ENCODE data around the gene NPPB. TPM values are rescaled to one million over a fixed set of nuclear protein-coding genes. Genes with fewer than 3 reads are reported as not detected.

Gene NPPB
- total RNA-seq, 6 experiments from 2014 or later: not detected

GRCh38 chr1:11858968-11859871 is 475 bp upstream of the NPPB start:
- DNase-seq: peak; percentile 39
- no peak overlapping the region for H3K4me3 Mint-ChIP-seq

GRCh38 chr1:11858158-11858557 is 587 bp downstream of the NPPB start:
- Mint-ChIP-seq H3K27ac (no peak overlapping the region), H3K4me3 (no peak overlapping the region), H3K4me1 (ENCODE audit: low read depth) (no peaks in the 10 kb centered on the region), H3K9me3 (no peaks in the 10 kb centered on the region), H3K36me3 (ENCODE audit: low read depth) (no peaks in the 10 kb centered on the region), H3K27me3 (ENCODE audit: insufficient read depth) (peaks cover 30% of the 10 kb centered on the region)
- TF ChIP-seq CTCF (IDR thresholded peaks at IDR 0.05): no peak
- no peak for DNase-seq

More at GRCh38 chr1:11858968-11859871, 475 bp upstream of the NPPB start:
- TF ChIP-seq CTCF (IDR thresholded peaks at IDR 0.05): peak; percentile 48
- Mint-ChIP-seq H3K27ac (no peak overlapping the region), H3K9me3 (no peaks in the 10 kb centered on the region), H3K36me3 (ENCODE audit: low read depth) (no peaks in the 10 kb centered on the region), H3K27me3 (ENCODE audit: insufficient read depth) (peaks cover 24% of the 10 kb centered on the region), H3K4me1 (ENCODE audit: low read depth) (no peaks in the 10 kb centered on the region)

- Mint-ChIP-seq H3K36me3 (ENCODE audit: low read depth) (no peaks in the 10 kb centered on the region), H3K27ac (no peak overlapping the region), H3K9me3 (no peaks in the 10 kb centered on the region), H3K27me3 (ENCODE audit: insufficient read depth) (peaks cover 34% of the 10 kb centered on the region), H3K4me1 (ENCODE audit: low read depth) (no peaks in the 10 kb centered on the region), H3K4me3 (no peak overlapping the region)
- DNase-seq: no peak
- no peak for TF ChIP-seq CTCF (IDR thresholded peaks at IDR 0.05)
Measured at GRCh38 chr1:11857164-11857851, 1.4 kb downstream of the NPPB start.

GRCh38 chr1:11856698-11857097 is 2.0 kb downstream of the NPPB start:
- DNase-seq: no peak
- Mint-ChIP-seq H3K4me1 (ENCODE audit: low read depth) (no peaks in the 10 kb centered on the region), H3K27ac (no peak overlapping the region), H3K4me3 (no peak overlapping the region), H3K9me3 (no peaks in the 10 kb centered on the region), H3K36me3 (ENCODE audit: low read depth) (no peaks in the 10 kb centered on the region), H3K27me3 (ENCODE audit: insufficient read depth) (peaks cover 36% of the 10 kb centered on the region)
- no peak for TF ChIP-seq CTCF (IDR thresholded peaks at IDR 0.05)

- DNase-seq: no peak
- Mint-ChIP-seq H3K27me3 (ENCODE audit: insufficient read depth) (peaks cover 43% of the 10 kb centered on the region), H3K27ac (no peak overlapping the region), H3K4me3 (no peak overlapping the region), H3K36me3 (ENCODE audit: low read depth) (no peaks in the 10 kb centered on the region), H3K4me1 (ENCODE audit: low read depth) (no peaks in the 10 kb centered on the region), H3K9me3 (no peaks in the 10 kb centered on the region)
- TF ChIP-seq CTCF (IDR thresholded peaks at IDR 0.05): no peak
Measured at GRCh38 chr1:11855430-11855829, 3.3 kb downstream of the NPPB start.

All from HFFc6 (cell line).